Lower leg skin (tissue), 4 donors: ENCODE data around the gene MAGI2. TPM values are rescaled to one million over a fixed set of nuclear protein-coding genes. Genes with fewer than 3 reads are reported as not detected.

ENCODE experiments used
- DNase-seq, 2 donors: peaks; one replicate each; pipeline ENCODE4 v3.0.0-alpha.2; 2019; ENCODE audit warnings: low spot score in 2 of 2
- H3K4me3 ChIP-seq: fragments of 200-600 bp; sonication (generic); 2 replicates; pipeline ENCODE4 v1.5.1; 2017; ENCODE audit warnings: mild to moderate bottlenecking, low read depth; ENCODE audit not compliant: poor library complexity, severe bottlenecking
- POLR2A ChIP-seq, 2 donors: fragments of 450-650 bp; IDR thresholded peaks; one replicate each; pipeline ENCODE4 v1.6.1; 2016 to 2017; ENCODE audit warnings: antibody characterized with exemption in 2 of 2, mild to moderate bottlenecking in 1 of 2, moderate library complexity in 1 of 2
- WGBS, 2 donors: methylation state at CpG; one replicate each; pipeline ENCODE4 v1.1.5; 2018; 5-methylcytosine and 5-hydroxymethylcytosine counted together
- intact Hi-C: fragments of 100-400 bp; cut with DNase I; formaldehyde crosslinking; loops from one replicate; pipeline ENCODE4 v1.15.0; 2023; ENCODE audit warnings: low total_unique reads
- total RNA-seq, 4 donors: library from RNA; depleted of rRNA; stranded (reverse); fragments of >200 nt; gene quantifications; one replicate each; pipeline ENCODE4 v1.1.0, GENCODE V29; 2016
- TF ChIP-seq, protein P1 (sequence below), 3 donors: fragments of 450-650 bp; IDR thresholded peaks; one replicate each; pipeline ENCODE4 v1.5.1; 2016; ENCODE audit warnings: antibody characterized with exemption in 3 of 3, mild to moderate bottlenecking in 3 of 3, moderate library complexity in 2 of 3

MAGI2 gene
- total RNA-seq, 4 donors from 2014 or later = 1.6 to 3.0 (median 2.1) TPM

DNA sequence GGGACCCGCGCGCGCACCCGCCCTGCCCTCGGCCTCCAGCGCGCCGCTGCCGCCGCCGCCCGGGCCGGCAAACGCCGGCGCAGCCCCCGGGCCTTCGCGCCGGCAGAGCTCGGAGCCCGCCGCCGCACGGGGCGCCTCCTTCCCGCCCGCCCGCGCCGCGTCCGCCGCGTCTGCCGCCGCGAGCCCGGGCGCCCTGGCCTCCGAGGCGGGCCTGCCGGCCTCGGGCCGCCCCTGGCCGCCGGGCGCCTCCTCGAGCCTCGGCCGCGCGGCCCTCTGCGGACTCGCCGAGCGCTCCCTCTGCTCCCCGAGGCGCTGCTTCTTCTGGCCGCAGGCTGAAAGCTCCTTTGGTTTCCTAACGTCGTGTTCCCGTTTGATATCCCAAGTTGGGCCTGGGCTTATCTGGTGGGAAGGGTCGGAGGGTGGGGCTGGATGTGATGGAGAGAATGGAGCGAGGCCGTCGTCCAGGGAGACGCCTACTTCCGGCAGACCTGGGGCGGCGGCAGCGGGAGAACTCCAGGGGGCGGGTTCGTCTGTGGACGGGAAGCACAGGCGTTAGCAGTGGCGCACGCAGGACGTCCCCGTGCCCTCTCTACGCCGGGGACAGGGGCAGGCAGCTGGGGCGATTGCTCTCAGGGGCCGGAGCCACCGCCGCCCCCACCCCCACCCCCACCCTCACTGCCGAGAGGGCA is 1433.9 kb downstream of the MAGI2 start:
- intact Hi-C loops = no loop called here
- TF ChIP-seq, protein P1, sequence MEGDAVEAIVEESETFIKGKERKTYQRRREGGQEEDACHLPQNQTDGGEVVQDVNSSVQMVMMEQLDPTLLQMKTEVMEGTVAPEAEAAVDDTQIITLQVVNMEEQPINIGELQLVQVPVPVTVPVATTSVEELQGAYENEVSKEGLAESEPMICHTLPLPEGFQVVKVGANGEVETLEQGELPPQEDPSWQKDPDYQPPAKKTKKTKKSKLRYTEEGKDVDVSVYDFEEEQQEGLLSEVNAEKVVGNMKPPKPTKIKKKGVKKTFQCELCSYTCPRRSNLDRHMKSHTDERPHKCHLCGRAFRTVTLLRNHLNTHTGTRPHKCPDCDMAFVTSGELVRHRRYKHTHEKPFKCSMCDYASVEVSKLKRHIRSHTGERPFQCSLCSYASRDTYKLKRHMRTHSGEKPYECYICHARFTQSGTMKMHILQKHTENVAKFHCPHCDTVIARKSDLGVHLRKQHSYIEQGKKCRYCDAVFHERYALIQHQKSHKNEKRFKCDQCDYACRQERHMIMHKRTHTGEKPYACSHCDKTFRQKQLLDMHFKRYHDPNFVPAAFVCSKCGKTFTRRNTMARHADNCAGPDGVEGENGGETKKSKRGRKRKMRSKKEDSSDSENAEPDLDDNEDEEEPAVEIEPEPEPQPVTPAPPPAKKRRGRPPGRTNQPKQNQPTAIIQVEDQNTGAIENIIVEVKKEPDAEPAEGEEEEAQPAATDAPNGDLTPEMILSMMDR (IDR thresholded peaks at IDR 0.05) = no peak
- no peak for TF ChIP-seq POLR2A (IDR thresholded peaks at IDR 0.05)
- WGBS, 2 donors = 0 to 1% methylated on average over 47 to 56 of the region's 88 CpGs
- H3K4me3 ChIP-seq = peak overlapping the region; percentile 54
- peak; percentile 91 to 98 for DNase-seq

DNA sequence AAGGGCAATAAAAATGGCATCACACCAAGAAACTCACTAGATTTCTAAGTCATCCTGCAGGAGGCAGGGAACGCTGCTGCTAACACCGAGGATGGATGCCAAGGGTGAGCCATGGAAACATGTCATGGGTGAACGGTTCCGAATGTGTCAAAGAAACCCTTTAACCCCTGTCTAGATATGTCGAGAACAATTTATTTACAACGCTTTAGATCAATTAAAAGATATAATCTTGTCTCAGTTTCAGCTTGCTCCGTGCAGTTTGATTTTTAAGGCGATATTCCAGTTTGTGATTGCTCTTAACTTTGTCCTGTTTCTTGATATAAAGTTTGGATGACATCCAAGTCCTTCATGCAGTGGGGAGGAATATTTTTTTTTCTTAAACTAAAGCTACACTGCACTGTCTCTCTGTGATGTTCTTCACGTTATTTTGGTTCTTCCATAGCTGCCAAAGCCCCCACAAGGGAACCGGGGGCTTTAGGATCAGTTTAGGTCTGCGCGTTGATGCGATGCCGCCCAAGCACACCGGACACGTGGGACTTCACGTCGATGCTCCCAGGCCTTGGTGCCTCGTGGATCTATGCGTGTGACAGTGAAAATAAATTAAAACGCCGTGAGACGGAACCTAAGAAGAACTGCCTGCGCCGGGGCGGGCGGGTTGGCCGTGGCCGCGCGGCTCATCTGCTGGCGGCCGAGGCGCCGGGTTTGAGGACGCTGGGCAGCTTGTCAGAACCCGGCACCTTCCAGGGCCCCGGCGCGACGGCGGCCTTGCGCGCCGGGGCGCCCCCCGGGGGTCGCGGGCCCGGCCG is 1434.6 kb downstream of the MAGI2 start:
- 7 to 8% methylated on average over 36 to 44 of the region's 51 CpGs for WGBS, 2 donors
- TF ChIP-seq POLR2A (IDR thresholded peaks at IDR 0.05) = no peak
- TF ChIP-seq, protein P1 (IDR thresholded peaks at IDR 0.05) = no peak
- peak; percentile 20 to 86 for DNase-seq
- no peak overlapping the region for H3K4me3 ChIP-seq
- intact Hi-C loops = no loop called here

DNA sequence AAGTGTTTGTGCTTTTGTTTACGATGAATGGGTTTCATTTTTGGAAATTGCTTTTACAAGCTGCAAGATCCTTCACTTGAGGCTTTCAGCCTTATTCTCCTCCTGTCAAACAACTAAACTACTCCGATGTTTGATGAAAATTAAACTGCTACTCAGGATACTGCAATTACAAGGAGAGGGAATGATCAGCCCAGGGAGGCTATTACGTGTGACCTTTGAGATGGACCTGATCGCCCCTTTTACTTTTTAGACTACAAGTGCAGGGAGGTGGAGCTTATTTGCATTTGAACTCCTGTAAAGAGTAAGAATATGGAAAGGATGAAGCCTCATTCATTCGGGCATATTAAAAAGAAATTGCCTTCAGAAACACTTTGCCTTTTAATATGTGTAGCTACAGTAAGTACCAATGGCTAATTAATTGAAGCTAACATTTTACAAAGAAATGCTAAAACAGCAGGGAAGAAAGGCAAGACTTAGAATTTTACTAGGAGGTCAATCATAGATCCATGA is 1435.8 kb downstream of the MAGI2 start:
- H3K4me3 ChIP-seq = no peak overlapping the region
- TF ChIP-seq, protein P1 (IDR thresholded peaks at IDR 0.05) = no peak
- TF ChIP-seq POLR2A (IDR thresholded peaks at IDR 0.05) = no peak
- intact Hi-C loops = no loop called here
- WGBS, 2 donors = 78 to 85% methylated on average over 5 of the region's 5 CpGs
- DNase-seq = no peak

DNA sequence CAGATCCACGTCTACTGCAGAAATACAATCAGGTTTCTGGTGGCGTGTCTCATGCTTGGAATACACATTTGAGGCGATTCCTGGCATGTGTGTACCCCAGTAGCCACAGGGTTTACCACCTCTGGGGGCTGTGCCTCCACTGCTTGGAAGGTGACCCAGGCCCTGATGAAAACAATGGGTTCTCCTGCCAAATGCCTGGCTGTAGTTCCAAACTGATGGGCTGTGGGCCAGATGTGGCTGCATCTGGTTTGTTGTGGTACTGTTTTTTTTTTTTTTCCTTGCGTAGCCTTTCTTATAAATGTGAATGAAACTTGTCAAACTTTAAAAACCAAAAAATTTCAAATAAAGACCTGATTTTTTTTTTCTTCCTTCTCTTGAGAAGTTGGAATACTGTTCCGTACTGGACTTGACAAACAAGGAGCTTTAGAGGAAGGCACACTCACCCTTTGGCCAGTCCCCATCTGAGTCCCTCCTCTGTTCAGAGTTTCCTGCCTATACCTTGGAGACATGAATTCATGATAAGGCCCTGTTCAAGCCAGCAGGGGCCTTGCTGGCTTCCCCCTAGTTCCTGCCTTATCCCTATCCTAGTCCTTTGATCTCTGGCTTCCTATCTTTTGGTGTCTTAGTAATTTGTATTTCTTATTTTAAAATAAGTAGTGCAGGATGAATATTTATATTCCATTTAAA is 1437.8 kb downstream of the MAGI2 start:
- DNase-seq = no peak
- WGBS, 2 donors = 80 to 83% methylated on average over 5 of the region's 5 CpGs
- no peak overlapping the region for H3K4me3 ChIP-seq
- intact Hi-C loops = no loop called here
- TF ChIP-seq, protein P1 (IDR thresholded peaks at IDR 0.05) = no peak
- no peak for TF ChIP-seq POLR2A (IDR thresholded peaks at IDR 0.05)

DNA sequence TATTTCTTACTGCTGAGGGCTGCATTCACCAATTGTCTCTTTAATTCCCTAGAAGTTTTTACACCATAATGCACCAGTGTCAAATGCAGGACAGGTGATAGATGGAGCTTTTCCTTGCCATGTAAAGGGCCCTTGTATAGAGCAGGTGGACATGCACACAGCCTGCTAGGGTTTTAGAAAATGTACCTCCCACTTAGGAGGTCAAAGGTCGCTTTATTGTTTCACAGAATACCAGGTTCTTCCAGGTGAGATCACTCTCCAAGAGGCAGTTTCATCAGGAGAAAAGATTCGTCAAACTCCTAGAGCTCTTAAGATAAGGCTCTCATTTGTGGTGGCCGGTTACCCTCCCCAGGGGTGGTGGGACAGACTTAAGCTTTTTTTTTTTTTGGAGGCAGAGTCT is 1439.1 kb downstream of the MAGI2 start:
- intact Hi-C loops = no loop called here
- no peak overlapping the region for H3K4me3 ChIP-seq
- TF ChIP-seq, protein P1 (IDR thresholded peaks at IDR 0.05) = no peak
- TF ChIP-seq POLR2A (IDR thresholded peaks at IDR 0.05) = no peak
- no peak for DNase-seq
- WGBS, 2 donors = 81 to 96% methylated on average over 3 of the region's 3 CpGs
